Stimulated activated CD8-positive, alpha-beta memory T cell treated with anti-CD3 and anti-CD28 coated beads, Interleukin-4, amount 100 ng/mL, for 48 hours (primary cell): ENCODE measurements around the gene COX4I1.

Source experiments
- DNase-seq: peaks from one replicate; pipeline ENCODE4 v3.0.0-alpha.2; 2020

COX4I1 gene

GRCh38 chr16:85768199-85768598, 31.3 kb upstream of the COX4I1 start:
- DNase-seq, result no peak

GRCh38 chr16:85770741-85771140, 28.8 kb upstream of the COX4I1 start:
- DNase-seq, result no peak

- DNase-seq, result no peak
These were observed 26.5 kb upstream of the COX4I1 start for GRCh38 chr16:85773044-85773443.

GRCh38 chr16:85774136-85774535, 25.4 kb upstream of the COX4I1 start:
- DNase-seq, result no peak

GRCh38 chr16:85774811-85775210, 24.7 kb upstream of the COX4I1 start:
- DNase-seq, result no peak

GRCh38 chr16:85777583-85778310, 21.7 kb upstream of the COX4I1 start:
- DNase-seq, result no peak

- DNase-seq, result peak; percentile 56
These were observed 20.6 kb upstream of the COX4I1 start for GRCh38 chr16:85778873-85779272.

GRCh38 chr16:85780281-85780680, 19.2 kb upstream of the COX4I1 start:
- DNase-seq, result no peak

GRCh38 chr16:85781156-85781555, 18.3 kb upstream of the COX4I1 start:
- no peak for DNase-seq

- DNase-seq, result no peak
These were observed 17.7 kb upstream of the COX4I1 start for GRCh38 chr16:85781695-85782370.

- DNase-seq, result no peak
These were observed 17.0 kb upstream of the COX4I1 start for GRCh38 chr16:85782451-85782850.

GRCh38 chr16:85783441-85783840, 16.1 kb upstream of the COX4I1 start:
- no peak for DNase-seq

GRCh38 chr16:85784813-85785212, 14.7 kb upstream of the COX4I1 start:
- no peak for DNase-seq

GRCh38 chr16:85785927-85786326, 13.6 kb upstream of the COX4I1 start:
- no peak for DNase-seq

GRCh38 chr16:85788819-85789218, 10.7 kb upstream of the COX4I1 start:
- no peak for DNase-seq

GRCh38 chr16:85789773-85790172, 9.7 kb upstream of the COX4I1 start:
- no peak for DNase-seq

GRCh38 chr16:85793662-85794298, 5.7 kb upstream of the COX4I1 start:
- no peak for DNase-seq

GRCh38 chr16:85794696-85795095, 4.8 kb upstream of the COX4I1 start:
- no peak for DNase-seq

- no peak for DNase-seq
These were observed 3.3 kb upstream of the COX4I1 start for GRCh38 chr16:85796152-85796551.

GRCh38 chr16:85796599-85796998, 2.9 kb upstream of the COX4I1 start:
- DNase-seq, result no peak

- no peak for DNase-seq
These were observed 1.2 kb upstream of the COX4I1 start for GRCh38 chr16:85798283-85798776.

- peak; percentile 54 for DNase-seq
These were observed 496 bp upstream of the COX4I1 start for GRCh38 chr16:85798901-85799496.

GRCh38 chr16:85800321-85800669, 800 bp downstream of the COX4I1 start:
- DNase-seq, result peak; percentile 28

GRCh38 chr16:85803570-85803969, 4.1 kb downstream of the COX4I1 start:
- DNase-seq, result no peak
